ENCODE measurements around the gene SGSM2. TPM values are rescaled to one million over a fixed set of nuclear protein-coding genes. Genes with fewer than 3 reads are reported as not detected.

SGSM2 gene
- total RNA-seq, 2 experiments from 2014 or later: 116 to 131 TPM

- no peaks in the 10 kb centered on the region for H3K9me3 Mint-ChIP-seq
- DNase-seq (peak; percentile 12), ATAC-seq (ENCODE audit: low read depth) (no peak)
- no peak overlapping the region for H3K4me3 Mint-ChIP-seq
- H3K27ac Mint-ChIP-seq: no peak overlapping the region
- H3K4me1 Mint-ChIP-seq: peaks cover 15% of the 10 kb centered on the region
- H3K36me3 Mint-ChIP-seq: peaks cover 7% of the 10 kb centered on the region
- H3K27me3 Mint-ChIP-seq: no peaks in the 10 kb centered on the region
- POLR2A ChIA-PET: interaction anchor here (1.4 kb wide), 1 partner anchor 12 kb away, joined by 3 read pairs; the partner anchor contains the start of gene TSR1
Observed at GRCh38 chr17:2347805-2348685, 10.7 kb downstream of the SGSM2 start.

- no peak for ATAC-seq (ENCODE audit: low read depth)
- DNase-seq: no peak
- no peak overlapping the region for H3K27ac Mint-ChIP-seq
- no peaks in the 10 kb centered on the region for H3K36me3 Mint-ChIP-seq
- POLR2A ChIA-PET: interaction anchor here (0.6 to 1.2 kb wide), 2 partner anchors 11 to 48 kb away, joined by 3 to 4 read pairs; partner anchors contain the start of gene SMG6
- H3K4me3 Mint-ChIP-seq: no peak overlapping the region
- no peaks in the 10 kb centered on the region for H3K27me3 Mint-ChIP-seq
- no peaks in the 10 kb centered on the region for H3K9me3 Mint-ChIP-seq
- peaks cover 11% of the 10 kb centered on the region for H3K4me1 Mint-ChIP-seq
Observed at GRCh38 chr17:2351269-2351668, 14.0 kb downstream of the SGSM2 start.

GRCh38 chr17:2354311-2354710, 17.0 kb downstream of the SGSM2 start:
- Mint-ChIP-seq H3K9me3 (no peaks in the 10 kb centered on the region), H3K4me1 (peaks cover 11% of the 10 kb centered on the region), H3K4me3 (peak overlapping the region; percentile 10), H3K36me3 (no peaks in the 10 kb centered on the region), H3K27ac (peak overlapping the region; percentile 94), H3K27me3 (no peaks in the 10 kb centered on the region)
- POLR2A ChIA-PET: interaction anchor here (0.9 to 2.3 kb wide), 6 partner anchors 16 to 303 kb away, joined by 3 to 13 read pairs (median 4); partner anchors contain the start of genes HIC1 and TSR1
- DNase-seq: no peak
- ATAC-seq (ENCODE audit: low read depth): no peak

- H3K27ac Mint-ChIP-seq: no peak overlapping the region
- H3K27me3 Mint-ChIP-seq: no peaks in the 10 kb centered on the region
- DNase-seq: no peak
- H3K36me3 Mint-ChIP-seq: peaks cover 4% of the 10 kb centered on the region
- no peak for ATAC-seq (ENCODE audit: low read depth)
- H3K9me3 Mint-ChIP-seq: no peaks in the 10 kb centered on the region
- POLR2A ChIA-PET: no interaction called here
- H3K4me1 Mint-ChIP-seq: peaks cover 13% of the 10 kb centered on the region
- H3K4me3 Mint-ChIP-seq: no peak overlapping the region
Observed at GRCh38 chr17:2357237-2357636, 19.9 kb downstream of the SGSM2 start.

GRCh38 chr17:2357931-2358434, 20.7 kb downstream of the SGSM2 start:
- H3K27ac Mint-ChIP-seq: no peak overlapping the region
- DNase-seq (no peak), ATAC-seq (ENCODE audit: low read depth) (no peak)
- no peak overlapping the region for H3K4me3 Mint-ChIP-seq
- H3K9me3 Mint-ChIP-seq: no peaks in the 10 kb centered on the region
- no peaks in the 10 kb centered on the region for H3K27me3 Mint-ChIP-seq
- POLR2A ChIA-PET: no interaction called here
- peaks cover 12% of the 10 kb centered on the region for H3K4me1 Mint-ChIP-seq
- peaks cover 8% of the 10 kb centered on the region for H3K36me3 Mint-ChIP-seq

- H3K36me3 Mint-ChIP-seq: peaks cover 8% of the 10 kb centered on the region
- H3K4me3 Mint-ChIP-seq: no peak overlapping the region
- no peak for DNase-seq
- H3K4me1 Mint-ChIP-seq: peaks cover 2% of the 10 kb centered on the region
- H3K27me3 Mint-ChIP-seq: no peaks in the 10 kb centered on the region
- ATAC-seq (ENCODE audit: low read depth): no peak
- H3K9me3 Mint-ChIP-seq: no peaks in the 10 kb centered on the region
- POLR2A ChIA-PET: interaction anchor here (0.6 kb wide), 1 partner anchor 66 kb away, joined by 3 read pairs; no protein-coding TSS in a partner anchor
- H3K27ac Mint-ChIP-seq: no peak overlapping the region
Observed at GRCh38 chr17:2361010-2361760, 23.9 kb downstream of the SGSM2 start.

GRCh38 chr17:2362016-2362415, 24.7 kb downstream of the SGSM2 start:
- Mint-ChIP-seq H3K4me1 (peaks cover 2% of the 10 kb centered on the region), H3K27ac (no peak overlapping the region), H3K27me3 (no peaks in the 10 kb centered on the region), H3K9me3 (no peaks in the 10 kb centered on the region), H3K36me3 (peaks cover 8% of the 10 kb centered on the region), H3K4me3 (no peak overlapping the region)
- ATAC-seq (ENCODE audit: low read depth) (no peak), DNase-seq (no peak)
- POLR2A ChIA-PET: no interaction called here

- POLR2A ChIA-PET: no interaction called here
- ATAC-seq (ENCODE audit: low read depth): no peak
Observed at GRCh38 chr17:2362416-2362815, 25.1 kb downstream of the SGSM2 start.

GRCh38 chr17:2362881-2363280, 25.6 kb downstream of the SGSM2 start:
- no peak for ATAC-seq (ENCODE audit: low read depth)
- H3K36me3 Mint-ChIP-seq: peaks cover 8% of the 10 kb centered on the region
- no peak overlapping the region for H3K4me3 Mint-ChIP-seq
- DNase-seq: no peak
- H3K4me1 Mint-ChIP-seq: peaks cover 4% of the 10 kb centered on the region
- no peak overlapping the region for H3K27ac Mint-ChIP-seq
- no peaks in the 10 kb centered on the region for H3K27me3 Mint-ChIP-seq
- POLR2A ChIA-PET: no interaction called here
- no peaks in the 10 kb centered on the region for H3K9me3 Mint-ChIP-seq

More at GRCh38 chr17:2362416-2362815, 25.1 kb downstream of the SGSM2 start:
- H3K9me3 Mint-ChIP-seq: no peaks in the 10 kb centered on the region
- H3K27me3 Mint-ChIP-seq: no peaks in the 10 kb centered on the region
- peaks cover 4% of the 10 kb centered on the region for H3K4me1 Mint-ChIP-seq
- no peak overlapping the region for H3K27ac Mint-ChIP-seq
- H3K36me3 Mint-ChIP-seq: peaks cover 8% of the 10 kb centered on the region
- H3K4me3 Mint-ChIP-seq: no peak overlapping the region
- no peak for DNase-seq

GRCh38 chr17:2363318-2363717, 26.0 kb downstream of the SGSM2 start:
- Mint-ChIP-seq H3K4me3 (no peak overlapping the region), H3K4me1 (peaks cover 4% of the 10 kb centered on the region), H3K27ac (no peak overlapping the region), H3K9me3 (no peaks in the 10 kb centered on the region), H3K27me3 (no peaks in the 10 kb centered on the region), H3K36me3 (peaks cover 8% of the 10 kb centered on the region)
- no peak for ATAC-seq (ENCODE audit: low read depth)
- POLR2A ChIA-PET: no interaction called here
- DNase-seq: no peak

GRCh38 chr17:2363851-2364762, 26.8 kb downstream of the SGSM2 start:
- no peak overlapping the region for H3K4me3 Mint-ChIP-seq
- H3K36me3 Mint-ChIP-seq: peaks cover 8% of the 10 kb centered on the region
- no peak for ATAC-seq (ENCODE audit: low read depth)
- peaks cover 4% of the 10 kb centered on the region for H3K4me1 Mint-ChIP-seq
- no peaks in the 10 kb centered on the region for H3K27me3 Mint-ChIP-seq
- no peaks in the 10 kb centered on the region for H3K9me3 Mint-ChIP-seq
- POLR2A ChIA-PET: no interaction called here
- no peak for DNase-seq
- no peak overlapping the region for H3K27ac Mint-ChIP-seq

- Mint-ChIP-seq H3K4me3 (no peak overlapping the region), H3K27ac (no peak overlapping the region), H3K4me1 (peaks cover 4% of the 10 kb centered on the region), H3K27me3 (no peaks in the 10 kb centered on the region), H3K9me3 (no peaks in the 10 kb centered on the region), H3K36me3 (peaks cover 8% of the 10 kb centered on the region)
- no peak for ATAC-seq (ENCODE audit: low read depth)
- POLR2A ChIA-PET: interaction anchor here (0.6 kb wide), 1 partner anchor 68 kb away, joined by 7 read pairs; no protein-coding TSS in a partner anchor
- no peak for DNase-seq
Observed at GRCh38 chr17:2364763-2365116, 27.4 kb downstream of the SGSM2 start.

GRCh38 chr17:2365132-2365531, 27.8 kb downstream of the SGSM2 start:
- H3K36me3 Mint-ChIP-seq: peaks cover 8% of the 10 kb centered on the region
- H3K4me3 Mint-ChIP-seq: no peak overlapping the region
- H3K4me1 Mint-ChIP-seq: peaks cover 4% of the 10 kb centered on the region
- no peak for ATAC-seq (ENCODE audit: low read depth)
- no peak for DNase-seq
- H3K9me3 Mint-ChIP-seq: no peaks in the 10 kb centered on the region
- POLR2A ChIA-PET: interaction anchor here (0.6 kb wide), 1 partner anchor 69 kb away, joined by 7 read pairs; no protein-coding TSS in a partner anchor
- no peaks in the 10 kb centered on the region for H3K27me3 Mint-ChIP-seq
- H3K27ac Mint-ChIP-seq: no peak overlapping the region

Measured in activated naive CD8-positive, alpha-beta T cell treated with anti-CD3 and anti-CD28 coated beads, Interleukin-2, amount 10 ng/mL, durations not matched to agents 7 days and 5 days (primary cell).